Panc1 (cell line): ENCODE data around the gene IRF2. TPM values are rescaled to one million over a fixed set of nuclear protein-coding genes. Genes with fewer than 3 reads are reported as not detected.

Source experiments
- ATAC-seq: fragments of 200-7000 bp; cut with Tn5 transposase; 2 replicates; pipeline ENCODE4 v1.9.1; 2020; ENCODE audit warnings: mild to moderate bottlenecking, moderate library complexity
- BruUV-seq: library from RNA; stranded (reverse); fragments of 400-500 nt; replicated peaks from 2 replicates; lab custom pipeline; 2021; lab: Mats Ljungman, UMichigan
- CTCF ChIA-PET: fragments of 300-600 bp; sonication (Branson Sonifier 250); formaldehyde crosslinking; loops from one replicate; lab custom pipeline; 2022; ENCODE audit warnings: antibody characterized with exemption; lab: Charles Lee
- POLR2A ChIA-PET: fragments of 300-600 bp; sonication (Branson Sonifier 250); formaldehyde crosslinking; loops from one replicate; lab custom pipeline; 2022; ENCODE audit warnings: antibody characterized with exemption; lab: Charles Lee
- DNase-seq: peaks from one replicate; pipeline ENCODE4 v3.0.0-alpha.2; 2010; ENCODE audit warnings: low read depth, low spot score
- H3K27ac ChIP-seq: 2 replicates; pipeline ENCODE4 v1.5.1; 2011; ENCODE audit warnings: mild to moderate bottlenecking, low read length, inconsistent platforms
- H3K27me3 ChIP-seq: fragments of 200-500 bp; sonication (Bioruptor generic); 2 replicates; pipeline ENCODE4 v1.6.0; 2014; ENCODE audit warnings: low read length, inconsistent platforms; ENCODE audit not compliant: control insufficient read depth, insufficient read depth
- H3K36me3 ChIP-seq: fragments of 200-500 bp; sonication (Bioruptor generic); 2 replicates; pipeline ENCODE4 v1.5.1; 2014; ENCODE audit warnings: inconsistent platforms, mild to moderate bottlenecking, low read length, moderate library complexity; ENCODE audit not compliant: control insufficient read depth, insufficient read depth
- H3K4me1 ChIP-seq: 2 replicates; pipeline ENCODE4 v1.5.1; 2011; ENCODE audit warnings: inconsistent platforms, mild to moderate bottlenecking, low read length, moderate library complexity; ENCODE audit not compliant: control insufficient read depth, insufficient read depth
- H3K4me3 ChIP-seq, 2 experiments: 2 replicates each; pipeline ENCODE4 v1.5.1; 2011 to 2012; ENCODE audit warnings: low read depth in 2 of 2, low read length in 2 of 2, mild to moderate bottlenecking in 2 of 2, inconsistent platforms in 1 of 2, moderate library complexity in 1 of 2
- H3K9me3 ChIP-seq: fragments of 200-500 bp; sonication (Bioruptor generic); 2 replicates; pipeline ENCODE4 v1.5.1; 2014; ENCODE audit warnings: low read depth, mild to moderate bottlenecking, inconsistent platforms, low read length, moderate library complexity; ENCODE audit not compliant: control insufficient read depth, insufficient read depth
- POLR2AphosphoS5 ChIP-seq: IDR thresholded peaks from 2 replicates; pipeline ENCODE4 v1.6.1; 2012; ENCODE audit warnings: mild to moderate bottlenecking, low read depth, low read length, moderate library complexity
- SIN3A ChIP-seq: IDR thresholded peaks from 2 replicates; pipeline ENCODE4 v1.6.1; 2012; ENCODE audit warnings: low read depth, mild to moderate bottlenecking, low read length, moderate library complexity, borderline replicate concordance; ENCODE audit not compliant: insufficient read depth
- TCF7L2 ChIP-seq: IDR thresholded peaks from 2 replicates; pipeline ENCODE4 v1.6.1; 2011; ENCODE audit warnings: mild to moderate bottlenecking, low read depth, low read length, inconsistent platforms
- in situ Hi-C: cut with HindIII; loops from 2 replicates; pipeline ENCODE4 v1.10.0; 2016; ENCODE audit warnings: low sequenced_read_pairs, low pct_unique_long_range_greater_than_20kb
- intact Hi-C: fragments of 100-400 bp; cut with micrococcal nuclease; formaldehyde crosslinking; loops from one replicate; pipeline ENCODE4 v1.10.0; 2022; ENCODE audit not compliant: unreplicated experiment
- total RNA-seq: library from RNA; stranded (reverse); gene quantifications from one replicate; pipeline ENCODE4 v1.2.1, GENCODE V29; 2021; ENCODE audit not compliant: unreplicated experiment
- TF ChIP-seq, protein P1 (sequence below): fragments of 450-650 bp; IDR thresholded peaks from 2 replicates; pipeline ENCODE4 v1.5.1; 2017; ENCODE audit warnings: mild to moderate bottlenecking
- TF ChIP-seq, protein P2 (sequence below), 2 experiments: IDR thresholded peaks; 2 replicates each; pipeline ENCODE4 v1.6.1; 2011 to 2012; ENCODE audit warnings: low read depth in 2 of 2, control low read depth in 1 of 2, low read length in 1 of 2, mild to moderate bottlenecking in 1 of 2, moderate library complexity in 1 of 2; ENCODE audit not compliant: insufficient read depth in 1 of 2

Gene IRF2
- total RNA-seq, 1 experiment from 2014 or later = 16.2 TPM

DNA sequence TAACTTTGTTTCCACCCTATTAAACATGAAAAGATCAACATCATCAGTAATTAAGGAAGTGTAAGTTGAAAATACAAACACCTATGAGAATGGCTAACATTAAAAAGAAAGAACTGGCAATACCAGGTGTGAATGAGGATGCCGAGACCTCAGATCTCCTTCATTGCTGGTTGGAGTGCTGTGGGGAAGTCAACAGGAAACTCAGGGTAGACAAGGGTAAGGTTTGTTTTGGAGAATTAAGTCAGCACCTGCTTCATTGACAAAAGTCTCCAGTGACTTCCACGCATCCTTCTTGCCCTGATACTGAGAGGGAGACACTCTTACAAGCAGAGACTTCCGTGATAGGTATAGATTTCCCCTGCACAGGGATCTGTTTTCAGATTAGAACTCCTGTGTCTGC lies 106.1 kb downstream of the IRF2 start:
- H3K27me3 ChIP-seq = no peaks in the 10 kb centered on the region
- DNase-seq = no peak
- no peaks in the 10 kb centered on the region for H3K9me3 ChIP-seq
- TF ChIP-seq POLR2AphosphoS5 = no peak
- TF ChIP-seq, protein P1, sequence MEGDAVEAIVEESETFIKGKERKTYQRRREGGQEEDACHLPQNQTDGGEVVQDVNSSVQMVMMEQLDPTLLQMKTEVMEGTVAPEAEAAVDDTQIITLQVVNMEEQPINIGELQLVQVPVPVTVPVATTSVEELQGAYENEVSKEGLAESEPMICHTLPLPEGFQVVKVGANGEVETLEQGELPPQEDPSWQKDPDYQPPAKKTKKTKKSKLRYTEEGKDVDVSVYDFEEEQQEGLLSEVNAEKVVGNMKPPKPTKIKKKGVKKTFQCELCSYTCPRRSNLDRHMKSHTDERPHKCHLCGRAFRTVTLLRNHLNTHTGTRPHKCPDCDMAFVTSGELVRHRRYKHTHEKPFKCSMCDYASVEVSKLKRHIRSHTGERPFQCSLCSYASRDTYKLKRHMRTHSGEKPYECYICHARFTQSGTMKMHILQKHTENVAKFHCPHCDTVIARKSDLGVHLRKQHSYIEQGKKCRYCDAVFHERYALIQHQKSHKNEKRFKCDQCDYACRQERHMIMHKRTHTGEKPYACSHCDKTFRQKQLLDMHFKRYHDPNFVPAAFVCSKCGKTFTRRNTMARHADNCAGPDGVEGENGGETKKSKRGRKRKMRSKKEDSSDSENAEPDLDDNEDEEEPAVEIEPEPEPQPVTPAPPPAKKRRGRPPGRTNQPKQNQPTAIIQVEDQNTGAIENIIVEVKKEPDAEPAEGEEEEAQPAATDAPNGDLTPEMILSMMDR = no peak
- no peak for TF ChIP-seq TCF7L2
- TF ChIP-seq SIN3A = no peak
- TF ChIP-seq, protein P2, sequence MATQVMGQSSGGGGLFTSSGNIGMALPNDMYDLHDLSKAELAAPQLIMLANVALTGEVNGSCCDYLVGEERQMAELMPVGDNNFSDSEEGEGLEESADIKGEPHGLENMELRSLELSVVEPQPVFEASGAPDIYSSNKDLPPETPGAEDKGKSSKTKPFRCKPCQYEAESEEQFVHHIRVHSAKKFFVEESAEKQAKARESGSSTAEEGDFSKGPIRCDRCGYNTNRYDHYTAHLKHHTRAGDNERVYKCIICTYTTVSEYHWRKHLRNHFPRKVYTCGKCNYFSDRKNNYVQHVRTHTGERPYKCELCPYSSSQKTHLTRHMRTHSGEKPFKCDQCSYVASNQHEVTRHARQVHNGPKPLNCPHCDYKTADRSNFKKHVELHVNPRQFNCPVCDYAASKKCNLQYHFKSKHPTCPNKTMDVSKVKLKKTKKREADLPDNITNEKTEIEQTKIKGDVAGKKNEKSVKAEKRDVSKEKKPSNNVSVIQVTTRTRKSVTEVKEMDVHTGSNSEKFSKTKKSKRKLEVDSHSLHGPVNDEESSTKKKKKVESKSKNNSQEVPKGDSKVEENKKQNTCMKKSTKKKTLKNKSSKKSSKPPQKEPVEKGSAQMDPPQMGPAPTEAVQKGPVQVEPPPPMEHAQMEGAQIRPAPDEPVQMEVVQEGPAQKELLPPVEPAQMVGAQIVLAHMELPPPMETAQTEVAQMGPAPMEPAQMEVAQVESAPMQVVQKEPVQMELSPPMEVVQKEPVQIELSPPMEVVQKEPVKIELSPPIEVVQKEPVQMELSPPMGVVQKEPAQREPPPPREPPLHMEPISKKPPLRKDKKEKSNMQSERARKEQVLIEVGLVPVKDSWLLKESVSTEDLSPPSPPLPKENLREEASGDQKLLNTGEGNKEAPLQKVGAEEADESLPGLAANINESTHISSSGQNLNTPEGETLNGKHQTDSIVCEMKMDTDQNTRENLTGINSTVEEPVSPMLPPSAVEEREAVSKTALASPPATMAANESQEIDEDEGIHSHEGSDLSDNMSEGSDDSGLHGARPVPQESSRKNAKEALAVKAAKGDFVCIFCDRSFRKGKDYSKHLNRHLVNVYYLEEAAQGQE (IDR thresholded peaks at IDR 0.05; ENCODE audit: insufficient read depth in 1 of 2, low read depth in 2 of 2, low read length in 1 of 2) = no peak
- no peaks in the 10 kb centered on the region for H3K4me1 ChIP-seq
- intact Hi-C loops = no loop called here
- ATAC-seq = no peak
- POLR2A ChIA-PET = no interaction called here
- no peaks in the 10 kb centered on the region for H3K36me3 ChIP-seq
- in situ Hi-C loops = no loop called here
- H3K4me3 ChIP-seq = no peak overlapping the region
- H3K27ac ChIP-seq = no peak overlapping the region
- CTCF ChIA-PET = no interaction called here
- BruUV-seq = no TSS peak

DNA sequence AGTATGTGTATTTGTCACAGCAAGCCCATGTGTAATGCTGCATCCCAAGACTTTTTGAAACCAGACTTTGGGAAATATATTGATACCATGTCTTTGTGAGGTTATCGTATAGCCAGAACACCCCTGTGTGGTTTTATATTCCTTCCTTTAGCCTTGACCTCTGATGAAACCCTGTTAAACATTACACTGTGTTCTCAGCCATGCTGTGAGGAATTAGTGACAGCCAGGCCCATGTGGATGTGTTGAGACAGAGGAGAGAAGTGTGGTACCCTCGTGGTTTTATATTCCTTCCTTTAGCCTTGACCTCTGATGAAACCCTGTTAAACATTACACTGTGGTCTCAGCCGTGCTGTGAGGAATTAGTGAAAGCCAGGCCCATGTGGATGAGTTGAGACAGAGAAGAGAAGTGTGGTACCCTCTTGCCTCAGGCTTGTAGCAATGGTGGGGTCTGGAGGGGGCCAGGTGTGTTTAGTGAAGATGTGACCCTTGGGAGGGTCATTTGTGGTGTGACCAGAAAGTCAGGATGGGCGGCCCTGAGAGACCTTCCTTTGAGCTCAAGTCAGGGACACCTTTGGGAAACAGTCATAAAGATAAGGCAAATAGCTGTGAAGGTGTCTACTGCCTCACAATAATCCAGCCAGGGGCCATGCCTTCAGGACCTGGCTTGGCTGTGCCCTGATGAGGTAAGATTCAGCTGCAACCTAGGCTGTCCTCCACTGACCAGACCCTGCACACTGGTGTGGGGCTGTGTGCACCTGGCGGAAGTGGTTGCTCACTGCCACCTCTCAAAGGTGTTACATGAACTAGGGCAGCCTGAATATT lies 110.0 kb downstream of the IRF2 start:
- CTCF ChIA-PET = no interaction called here
- no peaks in the 10 kb centered on the region for H3K27me3 ChIP-seq

More for the DNA sequence above, 110.0 kb downstream of the IRF2 start:
- H3K4me1 ChIP-seq = peaks cover 2% of the 10 kb centered on the region
- intact Hi-C loops (no loop called here), in situ Hi-C loops (no loop called here)
- H3K36me3 ChIP-seq = no peaks in the 10 kb centered on the region
- no peak overlapping the region for H3K27ac ChIP-seq
- TF ChIP-seq, protein P2 (IDR thresholded peaks at IDR 0.05; ENCODE audit: insufficient read depth in 1 of 2, low read depth in 2 of 2, low read length in 1 of 2) = no peak
- TF ChIP-seq TCF7L2 (no peak), POLR2AphosphoS5 (no peak), SIN3A (no peak)
- TF ChIP-seq, protein P1 = no peak
- BruUV-seq = no TSS peak
- DNase-seq (no peak), ATAC-seq (no peak)
- no peak overlapping the region for H3K4me3 ChIP-seq
- POLR2A ChIA-PET = no interaction called here
- no peaks in the 10 kb centered on the region for H3K9me3 ChIP-seq
